ENCODE data around the gene MINDY4.

GRCh38 chr7:30864101-30864500 is 92.9 kb downstream of the MINDY4 start:
- TF ChIP-seq CTCF (IDR thresholded peaks at IDR 0.05; ENCODE audit: insufficient read depth, low read length, poor library complexity, severe bottlenecking) (no peak), EZH2phosphoT487 (conservative IDR thresholded peaks at IDR 0.05; ENCODE audit: low read length) (no peak)

Data from SU-DHL-6 (cell line).